Spleen (tissue), 7 donors: ENCODE measurements around the gene NPHP4.

Source experiments
- POLR2A ChIP-seq, 3 donors: fragments of 450-650 bp; IDR thresholded peaks; one replicate each; pipeline ENCODE4 v1.5.1; 2017; ENCODE audit warnings: antibody characterized with exemption in 3 of 3, mild to moderate bottlenecking in 1 of 3
- POLR2AphosphoS5 ChIP-seq, 3 donors: sonication (generic); formaldehyde crosslinking; IDR thresholded peaks; one replicate each; pipeline ENCODE4 v1.5.1; 2017; ENCODE audit warnings: antibody characterized with exemption in 3 of 3
- TF ChIP-seq, protein P1 (sequence below), 11 experiments: fragments of 200-600 bp in 7 of 11; fragments of 450-650 bp in 4 of 11; sonication (generic) in 4 of 11; IDR thresholded peaks in 8 of 11; conservative IDR thresholded peaks in 3 of 11; 1 replicate in 7 of 11; 2 replicates in 4 of 11; pipeline versions ENCODE4 v1.4.0 to v1.8.0; 2016 to 2021; ENCODE audit warnings: antibody characterized with exemption in 11 of 11, inconsistent platforms in 4 of 11, mild to moderate bottlenecking in 1 of 11
- donor health status: DM: no; HTN: no; CAD: no; lungs with moderate emphysema.
- donor health status: DM: no; HTN: no; CAD: no.
- donor health status: DM: no; HTN: no; CAD: no.

- TF ChIP-seq, protein P1, sequence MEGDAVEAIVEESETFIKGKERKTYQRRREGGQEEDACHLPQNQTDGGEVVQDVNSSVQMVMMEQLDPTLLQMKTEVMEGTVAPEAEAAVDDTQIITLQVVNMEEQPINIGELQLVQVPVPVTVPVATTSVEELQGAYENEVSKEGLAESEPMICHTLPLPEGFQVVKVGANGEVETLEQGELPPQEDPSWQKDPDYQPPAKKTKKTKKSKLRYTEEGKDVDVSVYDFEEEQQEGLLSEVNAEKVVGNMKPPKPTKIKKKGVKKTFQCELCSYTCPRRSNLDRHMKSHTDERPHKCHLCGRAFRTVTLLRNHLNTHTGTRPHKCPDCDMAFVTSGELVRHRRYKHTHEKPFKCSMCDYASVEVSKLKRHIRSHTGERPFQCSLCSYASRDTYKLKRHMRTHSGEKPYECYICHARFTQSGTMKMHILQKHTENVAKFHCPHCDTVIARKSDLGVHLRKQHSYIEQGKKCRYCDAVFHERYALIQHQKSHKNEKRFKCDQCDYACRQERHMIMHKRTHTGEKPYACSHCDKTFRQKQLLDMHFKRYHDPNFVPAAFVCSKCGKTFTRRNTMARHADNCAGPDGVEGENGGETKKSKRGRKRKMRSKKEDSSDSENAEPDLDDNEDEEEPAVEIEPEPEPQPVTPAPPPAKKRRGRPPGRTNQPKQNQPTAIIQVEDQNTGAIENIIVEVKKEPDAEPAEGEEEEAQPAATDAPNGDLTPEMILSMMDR (IDR thresholded peaks at IDR 0.05 in 8 of 11, conservative IDR thresholded peaks at IDR 0.05 in 3 of 11): no peak
- TF ChIP-seq POLR2AphosphoS5 (IDR thresholded peaks at IDR 0.05): no peak
- no peak for TF ChIP-seq POLR2A (IDR thresholded peaks at IDR 0.05)
Observed at GRCh38 chr1:5962265-5963105, 29.7 kb downstream of the NPHP4 start.
